GM18498 (cell line): Measurements from ENCODE around the gene KLHL40.
"Not testable (repeated sequence)": the region's sequence is repeated elsewhere in the genome, so short reads cannot be mapped to it uniquely, and the experiment has no call there.

Experiments used
- ATAC-seq: cut with Tn5 transposase; IDR thresholded peaks from one replicate; pipeline ENCODE4 v1.9.1; 2021; ENCODE audit warnings: mild to moderate bottlenecking, moderate library complexity; ENCODE audit not compliant: unreplicated experiment

The KLHL40 gene

DNA sequence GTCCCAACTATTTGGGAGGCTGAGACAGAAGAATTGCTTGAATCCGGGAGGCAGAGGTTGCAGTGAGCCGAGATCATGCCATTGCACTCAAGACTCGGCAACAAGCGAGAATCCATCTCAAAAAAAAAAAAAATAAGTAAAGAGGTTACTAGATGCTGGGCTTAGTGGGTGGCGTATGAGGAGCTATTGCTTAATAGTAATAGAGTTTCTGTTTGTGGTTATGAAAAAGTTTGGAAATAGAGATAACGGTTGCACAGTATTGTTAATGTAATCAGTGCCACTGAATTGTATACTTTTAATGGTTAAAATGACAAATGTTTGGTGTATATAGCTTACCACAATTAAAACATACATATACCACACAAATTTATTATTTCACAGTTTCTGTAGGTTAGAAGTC lies 32.0 kb downstream of the KLHL40 start:
- ATAC-seq = no peak

DNA sequence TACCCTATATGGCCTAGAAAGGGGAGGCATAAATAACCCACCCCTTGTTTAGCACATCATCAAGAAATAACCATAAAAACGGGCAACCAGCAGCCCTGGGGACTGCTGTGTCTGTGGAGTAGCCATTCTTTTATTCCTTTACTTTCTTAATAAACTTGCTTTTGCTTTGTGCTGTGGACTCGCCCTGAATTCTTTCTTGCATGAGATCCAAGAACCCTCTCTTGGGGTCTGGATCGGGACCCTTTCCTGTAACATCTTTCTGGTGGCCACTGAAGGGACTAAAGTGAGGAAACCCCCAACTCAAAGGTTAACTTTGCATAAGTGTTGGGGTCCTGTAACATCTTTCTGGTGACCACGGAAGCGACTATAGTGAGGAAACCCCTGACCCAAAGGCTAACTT lies 33.0 kb downstream of the KLHL40 start:
- ATAC-seq = no peak

DNA sequence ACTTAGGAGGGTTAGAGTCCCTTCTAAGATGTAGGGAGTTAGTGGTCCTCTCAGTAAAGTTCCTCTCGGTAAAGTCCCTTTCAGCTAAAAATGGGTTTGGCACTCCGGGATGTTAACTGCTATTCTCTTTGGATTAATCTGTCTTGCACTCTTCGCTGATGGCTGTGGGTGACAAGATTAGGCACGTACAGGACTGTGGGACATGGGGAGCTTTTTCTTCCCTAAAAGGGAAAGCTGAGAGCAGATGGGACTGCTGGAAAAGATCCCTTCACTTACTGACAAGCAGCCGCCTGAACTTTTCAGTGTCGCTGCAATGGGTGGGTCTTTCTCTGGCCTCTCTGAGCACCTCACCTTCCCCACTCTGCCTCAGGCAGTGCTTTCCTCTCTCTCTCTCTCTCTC lies 33.7 kb downstream of the KLHL40 start:
- no peak for ATAC-seq

DNA sequence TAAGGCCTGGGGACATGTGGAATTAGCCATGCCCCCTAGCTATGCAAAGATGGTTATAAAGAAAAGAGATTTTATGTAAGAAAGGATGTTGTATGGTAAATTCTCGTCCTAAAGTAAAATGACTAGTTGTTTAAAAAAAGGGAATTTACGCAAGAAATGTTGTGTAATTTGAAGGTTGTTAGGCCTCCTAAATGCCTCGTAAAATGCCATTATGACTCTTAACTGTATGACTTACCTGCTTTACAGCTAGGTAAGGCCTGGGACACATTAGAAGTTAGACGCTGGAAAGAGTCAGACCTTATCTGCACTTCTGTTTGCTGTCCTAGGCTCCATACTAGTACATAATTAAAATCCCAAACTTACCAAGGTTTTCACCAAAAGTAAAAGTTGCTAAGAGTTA lies 34.8 kb downstream of the KLHL40 start:
- ATAC-seq = no peak

DNA sequence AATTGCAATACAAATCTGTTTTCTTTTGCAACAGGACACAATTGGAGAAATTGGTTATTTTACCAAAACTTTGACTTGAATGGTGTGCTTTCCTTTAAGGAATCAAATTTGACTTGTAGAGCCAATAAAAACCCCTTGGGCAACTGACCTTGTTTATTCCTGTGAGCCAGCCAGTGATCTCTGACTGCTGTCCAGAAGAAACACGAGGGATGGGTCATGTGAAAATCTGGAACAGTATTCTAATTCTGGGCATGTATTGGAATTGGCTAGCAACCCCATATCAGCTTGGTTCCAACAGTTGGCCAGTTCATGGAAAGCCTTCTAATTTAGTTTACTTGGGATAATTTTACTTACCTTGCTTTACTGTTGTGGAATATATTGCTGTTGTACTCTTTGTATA lies 36.4 kb downstream of the KLHL40 start:
- ATAC-seq = no peak

DNA sequence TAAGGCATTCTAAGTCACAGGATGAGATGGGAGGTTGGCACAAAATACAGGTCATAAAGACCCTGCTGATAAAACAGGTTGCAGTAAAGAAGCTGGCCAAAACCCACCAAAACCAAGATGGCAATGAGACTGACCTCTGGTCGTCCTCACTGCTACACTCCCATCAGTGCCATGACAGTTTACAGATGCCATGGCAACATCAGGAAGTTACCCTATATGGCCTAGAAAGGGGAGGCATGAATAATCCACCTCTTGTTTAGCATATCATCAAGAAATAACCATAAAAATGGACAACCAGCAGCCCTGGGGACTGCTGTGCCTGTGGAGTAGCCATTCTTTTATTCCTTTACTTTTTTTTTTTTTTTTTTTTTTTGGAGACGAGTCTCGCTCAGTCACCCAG lies 37.1 kb downstream of the KLHL40 start:
- not testable (repeated sequence) for ATAC-seq

DNA sequence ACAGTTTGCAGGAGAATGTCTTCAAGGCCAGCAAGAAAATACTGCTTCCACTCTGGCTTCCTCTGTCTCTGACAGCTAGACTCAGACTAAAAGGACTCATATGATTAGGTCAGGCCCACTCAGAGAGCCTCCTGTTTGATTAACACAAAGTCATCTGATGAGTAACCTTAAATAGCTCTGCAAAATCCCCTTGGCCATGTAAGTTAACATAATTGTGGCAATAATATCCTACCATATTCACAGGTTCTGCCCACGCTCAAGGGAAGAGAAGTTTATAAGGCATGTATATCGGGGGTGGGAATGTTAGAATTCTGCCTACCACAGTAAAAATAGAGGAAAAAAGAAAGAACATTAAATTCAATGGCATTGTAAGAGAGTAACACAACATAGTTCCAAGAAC lies 37.9 kb downstream of the KLHL40 start:
- ATAC-seq = no peak

DNA sequence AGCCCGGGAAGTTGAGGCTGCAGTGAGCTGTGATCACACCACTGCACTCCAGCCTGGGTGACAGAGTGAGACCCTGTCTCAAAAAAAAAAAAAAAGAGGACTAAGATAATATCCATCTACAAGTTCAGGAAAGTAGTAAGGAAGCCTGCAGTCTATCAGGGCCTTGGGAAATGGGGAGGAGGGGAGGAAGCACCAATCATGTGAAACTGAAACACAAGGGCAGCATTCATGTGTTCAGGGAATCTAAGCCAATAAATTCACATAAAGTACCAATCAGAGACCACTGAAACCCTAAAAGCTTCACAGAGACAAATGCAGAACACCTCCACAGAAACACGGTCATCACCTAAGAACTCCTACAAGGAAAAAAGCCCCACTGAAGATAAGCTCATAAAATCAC lies 40.1 kb downstream of the KLHL40 start:
- no peak for ATAC-seq

DNA sequence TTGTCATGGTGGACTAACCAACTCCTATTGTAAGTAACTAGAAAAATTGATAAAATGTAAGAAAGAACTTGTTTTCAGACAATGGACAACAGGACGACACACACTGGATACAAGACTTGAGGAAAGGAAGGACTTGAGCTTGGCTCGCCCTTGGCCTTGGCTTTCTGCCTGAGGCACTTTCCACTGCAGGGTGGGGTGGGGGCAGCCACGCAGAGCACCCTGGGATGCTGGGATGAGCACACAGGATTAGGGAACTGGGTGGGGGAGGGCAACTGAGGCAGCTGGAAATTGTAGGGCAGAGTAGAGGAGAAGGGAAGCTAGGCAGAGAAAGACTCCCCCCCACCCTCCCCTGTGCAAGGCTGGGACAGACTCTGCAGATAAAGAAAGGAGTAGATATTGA lies 42.7 kb downstream of the KLHL40 start:
- ATAC-seq = no peak

DNA sequence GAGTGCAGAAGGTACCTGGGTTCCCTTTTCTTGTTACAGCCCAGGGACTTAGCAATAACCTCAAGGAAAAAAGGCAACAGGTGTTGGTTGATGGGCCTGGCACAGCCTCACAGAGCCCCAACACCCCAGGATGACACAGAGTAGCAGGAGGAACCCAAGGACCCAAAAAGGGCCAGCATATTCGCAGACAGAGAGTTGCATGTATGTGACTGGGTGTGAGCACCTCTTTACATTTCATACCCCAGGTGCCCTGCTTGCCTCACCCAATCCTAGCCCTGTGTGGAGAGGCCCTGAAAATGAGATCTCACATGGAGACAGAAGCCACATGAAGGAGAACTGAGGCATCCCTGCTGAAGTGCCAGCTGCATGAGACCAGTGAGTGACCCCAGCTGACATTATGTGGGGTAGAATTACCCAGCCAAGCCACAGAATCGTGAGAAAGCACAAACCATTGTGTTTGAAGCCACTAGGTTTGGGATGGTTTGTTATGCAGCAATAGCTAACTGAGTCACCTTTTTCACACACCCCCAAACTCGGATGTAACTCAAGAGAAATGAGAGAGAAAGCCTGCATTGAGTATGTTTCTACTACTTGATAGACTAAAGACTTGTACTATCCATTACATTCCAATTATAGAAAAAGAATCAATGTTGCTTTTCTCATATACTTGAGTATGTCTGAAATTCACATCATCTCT lies 43.5 kb downstream of the KLHL40 start:
- no peak for ATAC-seq

DNA sequence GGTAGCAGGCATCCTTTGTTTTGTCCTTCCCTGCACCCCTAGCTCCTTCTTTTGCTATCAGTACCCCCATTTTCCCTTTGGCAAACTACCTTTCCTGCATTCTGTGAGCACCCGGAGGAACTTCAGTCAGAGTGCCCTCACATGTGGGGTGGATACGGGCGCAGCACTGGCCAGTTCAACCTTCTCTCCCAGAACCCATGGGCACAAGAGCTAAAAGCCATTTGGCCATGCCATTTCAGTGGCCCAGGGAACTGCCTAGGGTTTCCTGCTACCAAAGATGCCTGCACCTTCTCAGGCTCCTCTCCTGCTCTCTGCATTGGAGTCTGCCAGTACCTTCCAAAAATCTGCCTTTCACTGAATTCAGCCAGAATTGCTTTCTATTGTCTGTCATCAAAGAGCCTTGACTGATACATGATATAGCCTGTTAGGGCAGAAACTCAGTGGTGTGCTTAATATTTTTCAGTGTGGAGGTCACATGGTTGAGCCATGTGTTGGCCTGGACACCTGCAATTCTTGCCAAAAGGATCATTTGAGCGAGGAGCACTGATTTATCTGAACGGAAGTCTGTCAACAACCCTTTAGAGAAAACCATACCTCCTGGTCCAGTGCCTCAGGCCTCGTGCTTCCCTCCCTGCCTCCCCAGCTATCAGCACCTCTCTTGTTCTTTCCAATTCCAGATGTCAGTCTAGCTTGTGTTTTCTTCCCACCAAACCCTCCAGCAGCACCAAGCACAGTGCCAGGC lies 44.2 kb downstream of the KLHL40 start:
- no peak for ATAC-seq

DNA sequence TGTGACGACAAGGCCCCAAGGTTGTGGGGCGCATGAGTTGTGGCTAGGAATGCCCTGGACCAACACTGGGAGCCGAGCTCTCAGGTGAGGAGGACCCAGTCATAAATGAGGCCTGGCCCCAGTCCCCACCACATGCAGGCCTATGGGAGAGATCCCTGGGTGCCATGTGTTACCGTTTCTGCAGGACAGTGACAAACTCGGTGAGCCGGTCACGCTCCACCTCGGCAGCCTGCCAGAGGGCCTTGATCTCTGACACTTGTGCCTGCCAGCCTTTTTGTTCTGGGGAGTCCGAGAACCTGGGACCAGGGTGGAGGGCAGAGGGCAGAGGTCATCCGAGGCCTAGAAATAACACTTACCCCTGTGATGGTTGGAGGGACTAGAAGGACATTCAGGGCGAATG lies 45.0 kb downstream of the KLHL40 start:
- no peak for ATAC-seq

DNA sequence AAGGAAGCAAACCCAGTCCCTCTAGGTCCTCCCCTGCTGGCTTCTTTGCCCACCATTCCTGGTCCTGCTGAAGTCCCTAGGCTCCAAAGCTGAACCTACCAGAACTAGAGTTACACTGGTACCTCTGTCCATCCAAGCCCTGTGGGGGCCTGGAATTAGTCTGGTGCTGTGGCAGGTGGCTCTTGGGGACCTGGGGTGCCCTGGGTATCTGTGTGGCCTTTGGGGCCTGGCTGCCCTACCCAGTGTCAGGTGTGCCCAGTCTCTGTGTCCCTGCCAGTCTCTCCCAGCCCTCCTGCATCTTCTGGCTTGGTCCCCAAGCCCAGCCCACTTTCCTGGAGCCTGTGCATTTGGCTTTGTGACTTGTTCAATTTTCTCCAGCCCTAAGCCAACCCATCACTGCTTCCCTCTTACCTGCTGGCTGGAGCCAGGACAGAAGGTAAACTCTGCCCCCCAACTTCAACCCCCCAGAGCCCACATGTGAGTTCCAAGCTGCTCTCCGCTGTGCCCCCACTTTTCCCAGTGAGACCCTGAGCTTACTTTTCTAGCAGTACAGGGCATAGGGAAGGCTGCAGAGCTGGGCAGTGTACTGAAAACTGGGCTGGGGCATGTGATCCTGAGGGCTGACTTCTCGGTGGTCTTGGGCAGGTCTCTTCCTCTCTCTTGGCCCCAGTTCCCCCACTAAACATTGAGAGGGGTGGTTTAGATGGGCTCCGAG lies 45.5 kb downstream of the KLHL40 start:
- no peak for ATAC-seq

DNA sequence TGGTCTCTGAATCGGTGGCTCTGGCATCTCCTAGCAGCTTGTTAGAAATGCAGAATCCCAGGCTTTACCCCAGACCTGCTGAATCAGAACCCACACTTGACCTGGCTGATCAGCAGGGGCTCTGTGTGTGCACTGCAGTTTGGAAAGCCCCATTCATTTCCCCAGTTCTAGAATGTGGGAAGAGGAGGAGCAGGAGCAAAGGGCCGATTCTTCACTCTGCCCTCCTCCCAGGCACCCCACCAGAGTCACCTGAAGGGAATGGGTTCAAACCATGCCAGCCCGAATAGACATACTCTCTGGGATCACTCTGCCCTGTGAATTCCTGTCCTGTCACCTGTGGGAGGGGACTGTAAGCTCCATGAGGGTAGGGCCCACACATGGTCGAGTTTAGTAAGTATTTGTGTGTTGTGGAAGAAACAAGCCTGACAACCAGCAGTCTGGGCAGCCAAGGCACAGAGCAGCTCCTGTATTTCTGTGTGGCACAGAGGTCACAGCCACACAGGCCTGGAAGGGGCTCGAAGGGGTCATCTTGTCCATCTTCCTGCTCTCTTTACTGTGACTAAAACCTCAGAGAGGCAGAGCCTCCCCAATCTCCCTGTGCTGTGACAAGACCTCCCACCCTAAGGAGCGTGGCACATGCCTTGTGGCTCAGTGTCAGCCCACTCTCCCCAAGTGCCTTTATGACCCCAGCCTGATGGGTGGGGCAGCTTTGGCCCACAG lies 46.3 kb downstream of the KLHL40 start:
- no peak for ATAC-seq

DNA sequence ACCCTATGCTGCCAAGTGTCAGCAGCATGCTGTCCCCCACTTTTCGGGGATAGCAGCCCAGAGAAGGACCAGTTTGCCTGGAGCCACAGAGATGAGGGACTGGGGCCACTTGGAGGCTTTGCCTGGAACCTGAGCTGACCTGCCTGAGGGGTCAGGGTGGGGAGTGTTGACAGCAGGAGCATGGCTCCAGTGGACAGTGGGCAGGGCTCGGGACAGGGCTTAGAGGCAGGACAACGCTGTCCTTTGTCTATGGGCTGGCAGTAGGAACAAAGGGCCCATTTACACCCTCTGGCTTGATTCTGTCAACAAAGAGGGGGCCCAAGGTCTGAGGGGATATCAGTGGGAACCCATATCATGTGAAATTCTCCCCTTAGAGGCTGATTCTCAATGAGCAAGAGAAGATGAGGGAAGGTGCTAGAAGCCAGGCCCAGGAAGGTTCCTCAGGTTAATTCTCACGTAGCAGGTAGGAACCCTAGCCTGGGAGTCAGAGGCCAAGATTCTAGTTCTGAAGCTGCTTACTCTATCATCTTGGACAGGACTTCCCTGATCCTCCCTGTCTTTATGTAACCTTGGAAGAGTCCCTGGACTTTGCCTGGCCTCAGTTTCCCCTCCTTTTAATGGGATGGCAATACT lies 47.0 kb downstream of the KLHL40 start:
- ATAC-seq = no peak

DNA sequence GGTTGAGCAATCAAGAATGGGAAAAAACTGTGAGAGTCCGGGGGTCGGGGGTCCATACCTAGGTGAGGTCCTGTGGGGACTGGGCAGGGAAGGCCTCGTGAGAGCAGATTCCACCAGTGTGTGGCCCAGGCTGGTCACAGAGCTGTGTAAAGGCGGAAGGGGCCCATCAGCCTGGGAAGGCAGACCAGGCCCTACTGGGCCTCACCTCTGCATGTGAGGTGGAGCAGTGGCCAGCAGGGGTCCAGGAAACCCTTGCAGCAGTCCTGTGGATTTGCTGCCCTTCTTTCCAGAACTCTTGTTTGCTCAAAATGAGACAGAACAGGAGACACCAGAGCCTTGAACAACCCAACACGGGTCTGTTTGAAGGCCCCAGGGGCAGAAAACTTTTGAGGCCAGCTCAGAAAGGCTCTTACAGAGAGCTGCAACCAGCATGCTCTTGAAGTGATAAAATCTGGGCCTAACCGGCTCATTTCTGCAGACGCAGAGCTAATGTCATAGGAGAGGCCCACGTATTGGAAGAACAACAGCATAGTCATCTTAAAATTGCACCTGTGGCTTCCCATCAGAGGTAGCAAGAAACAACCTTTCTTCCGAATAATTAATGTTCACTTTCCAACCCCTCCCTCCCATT lies 47.6 kb downstream of the KLHL40 start:
- no peak for ATAC-seq

DNA sequence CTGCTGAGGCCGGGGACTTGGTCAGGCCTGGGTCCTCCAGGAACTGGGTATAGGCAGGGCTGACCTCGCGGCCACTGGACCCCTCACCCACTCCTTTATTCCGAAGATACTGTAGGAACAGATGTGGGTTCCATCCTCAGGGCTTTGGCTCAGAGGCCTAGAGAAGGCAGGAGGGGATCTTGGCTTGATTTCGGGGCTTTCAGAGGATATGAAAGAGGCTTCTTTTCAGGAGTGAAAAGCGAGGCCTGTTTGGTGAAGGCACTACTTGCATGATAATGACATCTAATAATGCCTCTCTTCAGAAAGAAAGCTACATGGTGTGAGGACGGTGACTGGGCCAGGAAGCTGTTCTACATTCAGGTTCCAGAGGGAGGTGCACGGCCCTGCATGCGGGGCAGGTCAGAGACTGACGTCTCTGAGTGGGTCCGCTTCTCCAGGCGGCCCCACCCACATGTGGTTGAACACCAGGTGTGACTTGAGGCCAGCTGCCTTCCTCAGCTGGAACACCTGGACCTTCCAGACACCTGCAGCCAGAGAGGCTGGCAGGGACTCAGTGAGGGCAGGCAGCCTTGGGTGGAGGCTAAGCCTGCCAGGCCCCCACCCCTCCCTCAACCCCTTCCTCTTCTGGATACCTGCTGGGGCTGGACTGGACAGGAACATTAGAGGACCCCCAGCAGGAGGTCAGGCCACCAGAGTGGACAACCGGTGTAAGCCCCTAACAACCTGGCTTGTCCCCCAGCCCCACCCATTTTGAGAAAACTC lies 48.3 kb downstream of the KLHL40 start:
- ATAC-seq = no peak

DNA sequence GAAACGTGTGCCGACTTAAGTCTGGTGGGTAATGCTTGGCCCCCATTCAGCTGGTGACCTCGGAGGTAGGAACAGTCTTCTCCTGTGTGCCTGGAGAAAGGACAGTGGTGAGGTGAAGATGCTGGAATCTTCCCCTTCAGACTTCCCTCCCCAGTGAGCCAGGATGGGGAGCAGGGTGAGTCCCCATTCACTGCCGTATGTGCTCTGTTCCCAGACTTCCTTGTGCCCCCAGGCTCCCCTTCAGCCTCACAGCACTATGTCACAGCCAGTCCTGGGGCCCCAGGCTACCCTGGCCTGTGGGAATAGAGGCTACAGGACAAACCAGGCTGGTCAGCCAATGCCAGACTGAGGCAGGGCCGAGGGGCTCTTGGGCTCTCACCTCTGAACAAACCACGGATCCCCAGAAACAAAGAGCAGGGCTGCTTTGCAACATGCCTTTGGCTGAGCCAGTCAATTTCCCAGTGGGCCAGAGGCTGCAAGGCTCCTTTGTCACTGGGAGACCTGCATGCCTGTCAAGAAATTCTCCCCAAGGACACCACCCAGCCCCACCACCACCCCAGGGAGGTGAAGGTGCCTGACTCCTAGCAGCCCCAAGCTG lies 49.0 kb downstream of the KLHL40 start:
- no peak for ATAC-seq

DNA sequence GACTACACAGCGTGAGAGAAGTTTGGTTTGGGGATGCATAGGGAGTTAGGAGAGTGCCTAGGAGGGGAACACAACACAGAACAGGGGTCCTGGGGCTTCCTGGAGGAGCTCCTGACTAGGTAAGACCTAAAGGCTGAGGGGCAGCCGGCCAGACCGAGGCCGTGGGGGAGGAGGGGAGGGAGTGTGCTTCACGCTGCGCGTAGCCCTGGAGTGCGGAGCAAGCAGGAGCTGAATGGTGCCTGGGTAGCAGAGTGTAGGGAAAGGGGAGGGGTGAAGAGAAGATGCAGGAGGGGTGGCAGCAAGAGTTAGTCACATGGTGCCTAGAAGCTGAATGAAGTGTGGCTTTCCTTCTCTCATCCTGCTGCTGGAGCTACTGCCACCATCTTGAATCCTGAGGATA lies 49.7 kb downstream of the KLHL40 start:
- ATAC-seq = no peak
